Brain microvascular endothelial cell (primary cell): ENCODE results near the gene BANF2.
A peak's percentile ranks its signal among the peaks of the same experiment; 100 is the strongest.
"Not testable (repeated sequence)": the region's sequence is repeated elsewhere in the genome, so short reads cannot be mapped to it uniquely, and the experiment has no call there.

Experiments used
- DNase-seq: peaks from one replicate; pipeline ENCODE4 v3.0.0-alpha.2; 2020
- H3K27ac ChIP-seq: fragments of 250-450 bp; sonication (Bioruptor Pico); 2 replicates; pipeline ENCODE4 v1.5.1; 2020; ENCODE audit warnings: mild to moderate bottlenecking, moderate library complexity
- H3K27me3 ChIP-seq: fragments of 250-450 bp; sonication (Bioruptor Pico); replicated peaks from 2 replicates; pipeline ENCODE4 v1.5.1; 2020; ENCODE audit warnings: mild to moderate bottlenecking
- H3K36me3 ChIP-seq: fragments of 250-450 bp; sonication (Bioruptor Pico); replicated peaks from 2 replicates; pipeline ENCODE4 v1.5.1; 2020; ENCODE audit warnings: mild to moderate bottlenecking
- H3K4me3 ChIP-seq: 2 replicates; pipeline ENCODE4 v1.5.1; 2011; ENCODE audit warnings: low read depth, mild to moderate bottlenecking, control low read depth, low read length, moderate library complexity
- CTCF ChIP-seq: IDR thresholded peaks from 2 replicates; pipeline ENCODE4 v1.5.1; 2011; ENCODE audit warnings: low read depth, mild to moderate bottlenecking, moderate library complexity, low read length, control low read depth, inconsistent platforms; ENCODE audit errors: missing control alignments
- in situ Hi-C: cut with HindIII; loops from 2 replicates; pipeline ENCODE4 v1.10.0; 2017; ENCODE audit warnings: low sequenced_read_pairs, low pct_ligation_motif_present

The BANF2 gene

DNA sequence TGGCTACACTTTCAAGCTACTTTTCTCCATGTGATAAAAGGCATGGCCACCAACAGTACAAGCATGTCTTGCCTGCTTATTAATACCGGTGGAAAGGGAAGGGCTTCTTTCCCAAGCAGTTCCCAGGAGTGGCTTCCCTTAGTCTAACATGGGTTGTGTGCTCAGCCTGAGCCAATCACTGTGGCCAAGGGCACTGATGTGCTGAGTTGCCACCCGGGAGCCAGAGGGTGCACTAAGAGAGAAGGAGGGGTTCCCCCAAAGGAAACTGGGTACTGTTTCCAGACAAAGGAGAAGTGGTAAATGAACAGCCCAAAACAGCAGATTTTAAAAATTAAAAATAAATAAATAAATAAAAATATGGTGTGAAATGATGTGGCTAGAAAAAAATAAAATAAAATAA is 68.5 kb downstream of the BANF2 start:
- no peak for DNase-seq
- TF ChIP-seq CTCF: no peak
- Histone ChIP-seq H3K27ac (no peak overlapping the region), H3K4me3 (no peak overlapping the region), H3K36me3 (no peaks in the 10 kb centered on the region), H3K27me3 (no peaks in the 10 kb centered on the region)
- in situ Hi-C loops: no loop called here

- in situ Hi-C loops, H3K27ac ChIP-seq, H3K36me3 ChIP-seq, H3K4me3 ChIP-seq, DNase-seq, H3K27me3 ChIP-seq: not testable (repeated sequence)
Observed at GRCh38 chr20:17769716-17770115, 70.0 kb downstream of the BANF2 start.

DNA sequence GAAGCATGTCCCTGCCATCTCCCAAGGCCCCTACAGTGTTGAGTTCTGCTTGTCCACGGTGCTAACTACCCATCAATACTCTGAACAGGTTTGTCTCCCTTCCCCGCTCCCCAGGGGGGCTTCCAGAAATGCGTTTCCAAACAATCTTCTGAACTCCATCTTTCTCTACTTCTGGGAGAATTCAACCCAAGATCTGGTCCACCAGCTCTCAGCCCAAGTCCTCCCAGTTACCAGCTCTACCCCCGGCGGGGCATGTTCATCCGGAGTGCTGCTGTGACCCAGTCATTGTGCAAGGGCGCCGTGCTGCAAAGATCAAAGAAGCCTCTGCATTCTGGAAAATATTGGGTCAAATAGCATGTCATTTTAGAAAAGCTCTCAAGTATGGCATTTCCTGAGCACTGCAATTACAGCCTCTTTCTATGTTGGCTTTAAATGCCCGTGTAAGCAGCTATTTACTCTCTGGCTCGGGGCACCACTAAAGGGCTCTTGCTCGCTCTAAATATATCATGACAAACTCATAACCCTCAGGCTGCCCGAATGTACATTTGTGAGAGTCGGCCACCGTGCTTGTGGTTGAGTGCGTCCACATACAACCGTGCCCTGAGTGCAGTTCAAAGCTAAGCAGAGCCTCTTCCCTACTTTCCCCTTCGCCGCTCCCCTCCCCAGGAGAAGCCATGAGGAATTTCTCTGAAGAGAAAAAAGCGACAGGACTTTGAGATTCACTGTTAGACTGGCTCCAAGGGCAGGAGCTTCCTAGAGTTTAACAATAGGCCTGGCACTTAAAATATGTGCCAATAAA is 71.6 kb downstream of the BANF2 start:
- TF ChIP-seq CTCF: no peak
- DNase-seq: peak; percentile 1
- in situ Hi-C loops: no loop called here
- Histone ChIP-seq H3K27ac (no peak overlapping the region), H3K27me3 (no peaks in the 10 kb centered on the region), H3K36me3 (no peaks in the 10 kb centered on the region), H3K4me3 (no peak overlapping the region)

- no peak for DNase-seq
- in situ Hi-C loops: no loop called here
Observed at GRCh38 chr20:17772005-17772343, 72.2 kb downstream of the BANF2 start.

DNA sequence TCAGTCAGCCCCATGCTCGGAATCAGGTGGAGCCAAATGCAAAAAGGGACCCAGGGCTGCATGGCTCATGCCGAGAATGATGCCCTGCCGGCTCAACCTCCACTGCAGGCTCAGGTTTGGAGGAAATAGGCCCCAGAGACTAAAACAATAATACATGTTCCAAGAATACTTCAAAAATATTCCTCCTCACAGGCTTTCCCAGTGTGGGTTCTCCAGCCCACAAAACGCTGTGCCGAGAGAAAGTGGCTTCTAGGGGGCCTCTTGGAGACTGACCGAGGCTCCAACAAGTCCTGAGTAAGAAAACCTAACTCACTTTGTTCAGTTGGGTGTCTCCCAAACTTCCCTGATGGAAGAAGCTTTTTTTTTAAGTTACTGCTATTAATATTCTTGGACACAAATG is 73.9 kb downstream of the BANF2 start:
- Histone ChIP-seq H3K36me3 (no peaks in the 10 kb centered on the region), H3K27ac (no peak overlapping the region), H3K27me3 (no peaks in the 10 kb centered on the region), H3K4me3 (no peak overlapping the region)
- no peak for TF ChIP-seq CTCF
- DNase-seq: no peak
- in situ Hi-C loops: no loop called here

More at GRCh38 chr20:17772005-17772343, 72.2 kb downstream of the BANF2 start:
- TF ChIP-seq CTCF: no peak
- Histone ChIP-seq H3K4me3 (no peak overlapping the region), H3K36me3 (no peaks in the 10 kb centered on the region), H3K27ac (no peak overlapping the region), H3K27me3 (no peaks in the 10 kb centered on the region)

GRCh38 chr20:17775600-17775999 is 75.8 kb downstream of the BANF2 start:
- Histone ChIP-seq H3K4me3 (no peak overlapping the region), H3K27me3 (no peaks in the 10 kb centered on the region), H3K36me3 (no peaks in the 10 kb centered on the region), H3K27ac (no peak overlapping the region)
- no peak for DNase-seq
- TF ChIP-seq CTCF: no peak
- in situ Hi-C loops: no loop called here
